GM12878 (cell line): ENCODE data around the gene MB. TPM values are rescaled to one million over a fixed set of nuclear protein-coding genes. Genes with fewer than 3 reads are reported as not detected.

Experiments
- ATAC-seq: fragments of 200-7000 bp; cut with Tn5 transposase; 3 replicates; pipeline ENCODE4 v1.9.1; 2020; ENCODE audit warnings: mild to moderate bottlenecking, moderate library complexity
- BruUV-seq: library from RNA; stranded (reverse); fragments of 400-500 nt; replicated peaks from 2 replicates; lab custom pipeline; 2021; lab: Mats Ljungman, UMichigan
- CTCF ChIA-PET: fragments of 300-600 bp; sonication (Branson Sonifier 250); formaldehyde crosslinking; extraction: SDS; loops from one replicate; lab custom pipeline; 2021; ENCODE audit warnings: inconsistent platforms; lab: Yijun Ruan, JAX
- POLR2A ChIA-PET: fragments of 350-600 bp; formaldehyde crosslinking; extraction: SDS; loops from one replicate; lab custom pipeline; 2021; ENCODE audit warnings: inconsistent platforms; lab: Charles Lee
- RAD21 ChIA-PET: fragments of 300-600 bp; sonication (Branson Sonifier 250); formaldehyde crosslinking; loops from one replicate; lab custom pipeline; 2023; ENCODE audit warnings: antibody characterized with exemption; ENCODE audit not compliant: unreplicated experiment; lab: Charles Lee
- SMC1A ChIA-PET: fragments of 300-600 bp; sonication (Branson Sonifier 250); formaldehyde crosslinking; loops from one replicate; lab custom pipeline; 2023; ENCODE audit not compliant: unreplicated experiment, uncharacterized antibody; lab: Charles Lee
- DNase-seq: peaks from one replicate; pipeline ENCODE4 v3.0.0-alpha.2; 2011; ENCODE audit warnings: low read depth, low spot score
- FAIRE-seq: peaks from 3 replicates; lab custom pipeline; 2011; peaks lifted over from hg19 to GRCh38; lab: Jason Lieb, UNC
- H2AFZ ChIP-seq: 2 replicates; pipeline ENCODE4 v1.6.0; 2011; ENCODE audit warnings: low read depth, low read length, control low read depth; ENCODE audit not compliant: control insufficient read depth
- H3K27ac ChIP-seq: 2 replicates; pipeline ENCODE4 v1.5.1; 2011; ENCODE audit warnings: control low read depth; ENCODE audit not compliant: control insufficient read depth, insufficient read depth
- H3K27me3 ChIP-seq, 2 experiments: replicated peaks in 1 of 2; 2 replicates each; pipeline versions ENCODE4 v1.6.0 to v1.6.1; 2011; ENCODE audit warnings: low read length in 1 of 2; ENCODE audit not compliant: control insufficient read depth in 2 of 2, insufficient read depth in 2 of 2
- H3K36me3 ChIP-seq, 2 experiments: 2 replicates each; pipeline ENCODE4 v1.5.1; 2011; ENCODE audit warnings: low read length in 1 of 2; ENCODE audit not compliant: control insufficient read depth in 2 of 2, insufficient read depth in 2 of 2
- H3K4me1 ChIP-seq: 2 replicates; pipeline ENCODE4 v1.6.1; 2011; ENCODE audit warnings: mild to moderate bottlenecking, low read length, moderate library complexity, mixed read lengths; ENCODE audit not compliant: control insufficient read depth, insufficient read depth
- H3K4me2 ChIP-seq: 2 replicates; pipeline ENCODE4 v1.6.0; 2011; ENCODE audit warnings: control low read depth; ENCODE audit not compliant: control insufficient read depth, insufficient read depth
- H3K4me3 ChIP-seq: fragments of 200-600 bp; sonication (generic); 2 replicates; pipeline ENCODE4 v1.5.1; 2016
- H3K79me2 ChIP-seq: 2 replicates; pipeline ENCODE4 v1.6.0; 2011; ENCODE audit warnings: low read length; ENCODE audit not compliant: control insufficient read depth, insufficient read depth
- H3K9ac ChIP-seq: 2 replicates; pipeline ENCODE4 v1.8.0; 2011; ENCODE audit warnings: low read length, control low read depth, mixed read lengths; ENCODE audit not compliant: control insufficient read depth, insufficient read depth
- H3K9me3 ChIP-seq: replicated peaks from 3 replicates; pipeline ENCODE4 v1.5.1; 2011; ENCODE audit warnings: mild to moderate bottlenecking, low read length; ENCODE audit not compliant: control insufficient read depth, insufficient read depth
- H4K20me1 ChIP-seq: 2 replicates; pipeline ENCODE4 v1.6.0; 2011; ENCODE audit not compliant: control insufficient read depth, insufficient read depth
- ELK1 ChIP-seq: IDR thresholded peaks from 2 replicates; pipeline ENCODE4 v1.6.1; 2012; ENCODE audit warnings: low read depth, low read length, improper control_type of control experiment
- ESRRA ChIP-seq: IDR thresholded peaks from 2 replicates; pipeline ENCODE4 v1.6.1; 2012; ENCODE audit warnings: mild to moderate bottlenecking, low read length, improper control_type of control experiment
- EZH2 ChIP-seq: IDR thresholded peaks from 2 replicates; pipeline ENCODE4 v1.6.1; 2012; ENCODE audit warnings: low read depth, mild to moderate bottlenecking, control low read depth, inconsistent platforms, low read length, borderline replicate concordance; ENCODE audit not compliant: control insufficient read depth
- MEF2B ChIP-seq: fragments of 450-650 bp; IDR thresholded peaks from 2 replicates; pipeline ENCODE4 v1.6.1; 2018; ENCODE audit warnings: mild to moderate bottlenecking, moderate library complexity; ENCODE audit not compliant: partially characterized antibody, poor library complexity, severe bottlenecking
- PAX8 ChIP-seq: fragments of 450-650 bp; IDR thresholded peaks from 2 replicates; pipeline ENCODE4 v1.6.1; 2017; ENCODE audit warnings: mild to moderate bottlenecking, moderate library complexity
- PKNOX1 ChIP-seq: fragments of 450-650 bp; IDR thresholded peaks from 2 replicates; pipeline ENCODE4 v1.6.1; 2016; ENCODE audit warnings: mild to moderate bottlenecking
- RFX5 ChIP-seq: IDR thresholded peaks from 2 replicates; pipeline ENCODE4 v1.6.1; 2011; ENCODE audit warnings: low read depth, low read length, improper control_type of control experiment
- ZSCAN29 ChIP-seq: fragments of 450-650 bp; IDR thresholded peaks from 2 replicates; pipeline ENCODE4 v1.6.1; 2017; ENCODE audit warnings: mild to moderate bottlenecking, moderate library complexity
- WGBS: methylation state at CpG from one replicate; pipeline ENCODE4 v1.1.6; 2016; ENCODE audit warnings: low lambda C conversion rate; ENCODE audit not compliant: insufficient replicate concordance, insufficient coverage; ENCODE audit errors: missing lambda C conversion rate; 5-methylcytosine and 5-hydroxymethylcytosine counted together
- in situ Hi-C: fragments of 300-500 bp; cut with MboI; formaldehyde crosslinking; loops from 9 replicates; pipeline ENCODE4 v1.14.3; 2018; ENCODE audit warnings: mixed read lengths
- intact Hi-C: fragments of 100-400 bp; cut with micrococcal nuclease; formaldehyde crosslinking; loops from one replicate; pipeline ENCODE4 v1.14.2; 2022; ENCODE audit not compliant: unreplicated experiment
- polyA plus RNA-seq, 11 experiments: library from polyadenylated mRNA; depleted of rRNA in 4 of 11; unstranded in 6 of 11; stranded (reverse) in 5 of 11; fragments of >200 nt; fragmentation: Nextera tagmentation in 4 of 11; fragmentation: Illumina TruSeq in 1 of 11; extraction: Ambion mirVana in 4 of 11; extraction: Trizol in 1 of 11; gene quantifications; 1 replicate in 1 of 11; 2 replicates in 10 of 11; pipeline versions ENCODE4 v1.2.1 to v1.2.3, GENCODE V29; 2011 to 2016; ENCODE audit warnings: inconsistent platforms in 2 of 11, missing spikeins in 2 of 11, low read depth in 1 of 11
- total RNA-seq, 4 experiments: library from RNA; depleted of rRNA in 3 of 4; stranded (reverse); fragments of >200 nt in 3 of 4; fragmentation: Illumina TruSeq in 1 of 4; extraction: Trizol in 1 of 4; gene quantifications; 2 replicates each; pipeline versions ENCODE4 v1.2.1 to v1.2.3, GENCODE V29; 2013 to 2021
- TF ChIP-seq, protein P1 (sequence below): IDR thresholded peaks from 2 replicates; pipeline ENCODE4 v1.6.1; 2011; ENCODE audit warnings: borderline replicate concordance, low read depth, mild to moderate bottlenecking, moderate library complexity, mixed read lengths, low read length; ENCODE audit not compliant: insufficient read depth; ENCODE audit errors: extremely low read length
- TF ChIP-seq, protein P2 (sequence below): IDR thresholded peaks from 2 replicates; pipeline ENCODE4 v1.6.1; 2012; ENCODE audit warnings: low read depth, low read length, improper control_type of control experiment

The MB gene
- total and polyA plus RNA-seq, 10 of the 15 experiments (the other 5 are each of a cell fraction or from before 2014, with no cell fraction given), result 0.09 to 0.41 (median 0.23) TPM; not detected in 3

DNA sequence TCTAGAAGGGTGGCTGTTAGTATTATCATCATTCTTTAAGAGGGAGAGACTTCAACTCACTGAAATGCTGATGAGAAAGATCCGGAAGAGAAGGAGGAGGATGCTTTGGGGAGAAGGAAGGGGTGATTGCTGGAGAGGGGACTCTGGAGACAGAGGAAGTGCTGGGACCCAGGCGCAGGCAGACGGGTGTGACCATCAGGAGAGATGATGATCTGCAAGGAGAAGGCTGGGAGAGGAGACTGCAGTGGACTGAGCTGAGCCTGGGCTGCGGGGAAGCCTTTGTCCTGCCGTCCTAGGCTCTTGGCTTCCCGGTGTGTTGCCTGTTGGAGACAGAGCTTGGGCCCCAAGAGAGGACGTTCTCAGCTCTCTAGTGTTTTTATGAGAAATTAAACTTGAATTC is 53.9 kb downstream of the MB start:
- H3K27ac ChIP-seq, result no peak overlapping the region
- no peaks in the 10 kb centered on the region; the same call in 2 of the 3 replicates for H3K9me3 ChIP-seq
- DNase-seq (no peak), FAIRE-seq (no peak), ATAC-seq (no peak)
- no peak overlapping the region for H3K9ac ChIP-seq
- BruUV-seq, result no TSS peak
- ChIA-PET RAD21 (no interaction called here), SMC1A (interaction anchor here (1.4 kb wide), 1 partner anchor 10 kb away, joined by 3 read pairs; no protein-coding TSS in a partner anchor), CTCF (interaction anchor here (1.4 kb wide), 1 partner anchor 20 kb away, joined by 3 read pairs; no protein-coding TSS in a partner anchor), POLR2A (no interaction called here)
- H3K79me2 ChIP-seq, result no peaks in the 10 kb centered on the region
- intact Hi-C loops (no loop called here), in situ Hi-C loops (no loop called here)
- H3K27me3 ChIP-seq, result peaks cover 0 to 4% of the 10 kb centered on the region in 2 experiments; a peak in 2 of 4 replicates
- 26% methylated on average over 7 of the region's 7 CpGs for WGBS
- H3K4me3 ChIP-seq, result no peak overlapping the region
- no peaks in the 10 kb centered on the region for H3K4me1 ChIP-seq
- H4K20me1 ChIP-seq, result no peaks in the 10 kb centered on the region
- TF ChIP-seq PKNOX1, result no peak
- TF ChIP-seq, protein P1, sequence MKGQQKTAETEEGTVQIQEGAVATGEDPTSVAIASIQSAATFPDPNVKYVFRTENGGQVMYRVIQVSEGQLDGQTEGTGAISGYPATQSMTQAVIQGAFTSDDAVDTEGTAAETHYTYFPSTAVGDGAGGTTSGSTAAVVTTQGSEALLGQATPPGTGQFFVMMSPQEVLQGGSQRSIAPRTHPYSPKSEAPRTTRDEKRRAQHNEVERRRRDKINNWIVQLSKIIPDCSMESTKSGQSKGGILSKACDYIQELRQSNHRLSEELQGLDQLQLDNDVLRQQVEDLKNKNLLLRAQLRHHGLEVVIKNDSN, result no peak
- TF ChIP-seq, protein P2, sequence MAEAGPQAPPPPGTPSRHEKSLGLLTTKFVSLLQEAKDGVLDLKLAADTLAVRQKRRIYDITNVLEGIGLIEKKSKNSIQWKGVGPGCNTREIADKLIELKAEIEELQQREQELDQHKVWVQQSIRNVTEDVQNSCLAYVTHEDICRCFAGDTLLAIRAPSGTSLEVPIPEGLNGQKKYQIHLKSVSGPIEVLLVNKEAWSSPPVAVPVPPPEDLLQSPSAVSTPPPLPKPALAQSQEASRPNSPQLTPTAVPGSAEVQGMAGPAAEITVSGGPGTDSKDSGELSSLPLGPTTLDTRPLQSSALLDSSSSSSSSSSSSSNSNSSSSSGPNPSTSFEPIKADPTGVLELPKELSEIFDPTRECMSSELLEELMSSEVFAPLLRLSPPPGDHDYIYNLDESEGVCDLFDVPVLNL, result no peak
- no peak for TF ChIP-seq EZH2
- no peak for TF ChIP-seq ELK1
- TF ChIP-seq ZSCAN29, result no peak
- TF ChIP-seq RFX5, result no peak
- no peak for TF ChIP-seq ESRRA
- no peak for TF ChIP-seq PAX8
- TF ChIP-seq MEF2B, result no peak
- H3K36me3 ChIP-seq, result no peaks in the 10 kb centered on the region
- no peak overlapping the region for H3K4me2 ChIP-seq
- no peak overlapping the region for H2AFZ ChIP-seq
